VCaP (cell line): Measurements from ENCODE around the gene ILDR2.
"Not testable (repeated sequence)": the region's sequence is repeated elsewhere in the genome, so short reads cannot be mapped to it uniquely, and the experiment has no call there.

Experiments
- H3K27ac ChIP-seq: fragments of 450-650 bp; 2 replicates; pipeline ENCODE4 v1.5.1; 2017
- TF ChIP-seq, protein P1 (sequence below): fragments of 450-650 bp; conservative IDR thresholded peaks from 2 replicates; pipeline ENCODE4 v1.5.1; 2017; ENCODE audit warnings: mild to moderate bottlenecking, moderate library complexity

The ILDR2 gene

DNA sequence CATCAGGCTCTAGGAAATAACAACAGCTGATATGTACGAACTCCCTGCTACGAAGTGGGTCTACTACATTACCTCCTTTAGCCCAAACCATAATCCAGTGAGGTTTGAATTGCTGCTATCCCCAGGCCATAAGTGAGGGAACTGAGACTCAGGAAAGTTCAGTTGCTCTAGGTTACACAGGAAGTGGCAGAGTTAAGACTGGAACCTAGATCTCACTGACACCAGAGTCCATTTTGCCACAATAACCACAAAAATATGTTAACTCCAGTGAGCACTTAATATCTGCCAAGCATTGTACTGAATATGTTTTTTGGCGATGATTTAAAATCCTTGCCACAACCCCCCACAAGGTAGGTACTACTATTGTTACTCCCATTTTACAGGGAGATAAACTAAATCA, 90.4 kb downstream of the ILDR2 start:
- H3K27ac ChIP-seq: no peak overlapping the region
- TF ChIP-seq, protein P1, sequence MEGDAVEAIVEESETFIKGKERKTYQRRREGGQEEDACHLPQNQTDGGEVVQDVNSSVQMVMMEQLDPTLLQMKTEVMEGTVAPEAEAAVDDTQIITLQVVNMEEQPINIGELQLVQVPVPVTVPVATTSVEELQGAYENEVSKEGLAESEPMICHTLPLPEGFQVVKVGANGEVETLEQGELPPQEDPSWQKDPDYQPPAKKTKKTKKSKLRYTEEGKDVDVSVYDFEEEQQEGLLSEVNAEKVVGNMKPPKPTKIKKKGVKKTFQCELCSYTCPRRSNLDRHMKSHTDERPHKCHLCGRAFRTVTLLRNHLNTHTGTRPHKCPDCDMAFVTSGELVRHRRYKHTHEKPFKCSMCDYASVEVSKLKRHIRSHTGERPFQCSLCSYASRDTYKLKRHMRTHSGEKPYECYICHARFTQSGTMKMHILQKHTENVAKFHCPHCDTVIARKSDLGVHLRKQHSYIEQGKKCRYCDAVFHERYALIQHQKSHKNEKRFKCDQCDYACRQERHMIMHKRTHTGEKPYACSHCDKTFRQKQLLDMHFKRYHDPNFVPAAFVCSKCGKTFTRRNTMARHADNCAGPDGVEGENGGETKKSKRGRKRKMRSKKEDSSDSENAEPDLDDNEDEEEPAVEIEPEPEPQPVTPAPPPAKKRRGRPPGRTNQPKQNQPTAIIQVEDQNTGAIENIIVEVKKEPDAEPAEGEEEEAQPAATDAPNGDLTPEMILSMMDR: no peak

DNA sequence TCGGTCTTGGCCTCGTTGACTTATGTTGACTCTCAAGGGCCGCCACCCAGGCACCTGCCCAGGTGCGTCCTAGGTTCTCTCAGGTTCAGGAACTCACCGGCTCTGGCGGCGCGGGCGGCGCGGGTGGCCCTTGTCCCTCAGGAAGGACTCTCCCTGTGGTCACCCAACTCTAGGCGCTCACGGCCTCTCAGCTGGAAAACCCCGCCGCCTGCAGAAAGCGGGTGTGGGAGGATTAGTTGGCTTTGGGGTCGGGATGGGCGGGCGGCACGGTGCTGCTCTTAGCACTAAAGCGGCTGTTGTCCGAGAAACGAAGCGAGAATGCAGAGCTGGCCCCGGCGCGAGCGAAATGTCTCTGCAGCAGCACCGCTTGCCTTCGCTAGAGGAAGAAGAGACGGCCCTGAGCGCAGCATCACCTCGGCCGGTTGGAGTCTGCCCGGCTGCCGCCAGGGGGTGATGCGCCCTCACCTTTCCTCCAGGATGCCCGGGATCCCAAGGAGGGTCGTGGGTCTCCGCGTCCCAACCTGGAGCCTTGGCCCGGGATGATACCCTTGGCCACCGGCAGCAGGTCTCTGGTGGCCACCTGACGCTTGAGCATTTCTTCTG, 91.2 kb downstream of the ILDR2 start:
- H3K27ac ChIP-seq: no peak overlapping the region
- TF ChIP-seq, protein P1: no peak

DNA sequence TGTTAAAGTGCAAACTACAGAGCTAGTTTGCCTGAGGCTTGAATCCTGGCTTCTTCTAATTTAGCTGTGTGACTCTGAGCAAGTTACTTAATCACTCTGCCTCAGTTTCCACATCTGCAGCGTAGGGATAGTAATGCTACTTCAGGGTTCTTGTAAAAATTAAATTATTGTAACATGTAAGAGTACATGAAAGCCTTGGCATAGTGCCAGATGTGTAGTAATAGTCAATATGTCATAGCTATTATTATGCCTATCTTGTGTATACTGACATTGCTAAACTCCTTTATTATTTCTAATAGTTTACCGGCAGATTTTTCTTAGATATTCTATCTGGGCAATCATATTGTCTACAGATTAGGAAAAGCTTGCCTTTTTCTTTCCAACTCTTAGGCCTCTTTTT, 92.4 kb downstream of the ILDR2 start:
- H3K27ac ChIP-seq: no peak overlapping the region
- TF ChIP-seq, protein P1: no peak

DNA sequence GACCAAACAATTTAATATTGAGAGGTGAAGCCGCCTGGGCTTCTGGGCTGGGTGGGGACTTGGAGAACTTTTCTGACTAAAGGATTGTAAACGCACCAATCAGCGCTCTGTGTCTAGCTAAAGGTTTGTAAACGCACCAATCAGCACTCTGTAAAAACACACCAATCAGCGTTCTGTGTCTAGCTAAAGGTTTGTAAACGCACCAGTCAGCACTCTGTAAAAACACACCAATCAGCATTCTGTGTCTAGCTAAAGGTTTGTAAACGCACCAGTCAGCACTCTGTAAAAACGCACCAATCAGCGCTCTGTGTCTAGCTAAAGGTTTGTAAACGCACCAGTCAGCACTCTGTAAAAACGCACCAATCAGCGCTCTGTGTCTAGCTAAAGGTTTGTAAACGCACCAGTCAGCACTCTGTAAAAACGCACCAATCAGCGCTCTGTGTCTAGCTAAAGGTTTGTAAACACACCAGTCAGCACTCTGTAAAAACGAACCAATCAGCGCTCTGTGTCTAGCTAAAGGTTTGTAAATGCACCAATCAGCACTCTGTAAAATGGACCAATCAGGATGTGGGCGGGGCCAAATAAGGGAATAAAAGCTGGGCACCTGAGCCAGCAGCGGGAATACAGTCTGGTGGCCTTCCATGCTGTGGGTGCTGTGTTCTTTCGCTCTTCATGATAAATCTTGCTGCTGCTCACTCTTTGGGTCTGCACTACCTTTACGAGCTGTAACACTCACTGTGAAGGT, 97.0 kb downstream of the ILDR2 start:
- not testable (repeated sequence) for H3K27ac ChIP-seq

DNA sequence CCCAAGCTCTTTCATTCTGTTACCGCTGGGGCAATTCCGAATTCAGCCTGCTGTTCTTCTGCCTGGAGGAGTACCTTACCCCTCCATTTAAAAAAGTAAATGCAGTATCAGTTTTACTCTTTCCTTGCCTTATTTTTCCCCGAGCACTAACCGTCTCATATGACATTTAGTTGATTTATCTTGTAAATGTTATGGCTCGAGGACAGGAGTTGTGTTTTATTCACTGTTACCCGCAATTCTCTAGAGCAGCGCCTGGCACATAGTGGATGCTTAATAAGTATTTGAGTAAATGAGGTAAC, 98.9 kb downstream of the ILDR2 start:
- H3K27ac ChIP-seq: peak overlapping the region; percentile 92
- TF ChIP-seq, protein P1: 0 out of 2 replicates have a peak, but pooled peaks have one; percentile 5

DNA sequence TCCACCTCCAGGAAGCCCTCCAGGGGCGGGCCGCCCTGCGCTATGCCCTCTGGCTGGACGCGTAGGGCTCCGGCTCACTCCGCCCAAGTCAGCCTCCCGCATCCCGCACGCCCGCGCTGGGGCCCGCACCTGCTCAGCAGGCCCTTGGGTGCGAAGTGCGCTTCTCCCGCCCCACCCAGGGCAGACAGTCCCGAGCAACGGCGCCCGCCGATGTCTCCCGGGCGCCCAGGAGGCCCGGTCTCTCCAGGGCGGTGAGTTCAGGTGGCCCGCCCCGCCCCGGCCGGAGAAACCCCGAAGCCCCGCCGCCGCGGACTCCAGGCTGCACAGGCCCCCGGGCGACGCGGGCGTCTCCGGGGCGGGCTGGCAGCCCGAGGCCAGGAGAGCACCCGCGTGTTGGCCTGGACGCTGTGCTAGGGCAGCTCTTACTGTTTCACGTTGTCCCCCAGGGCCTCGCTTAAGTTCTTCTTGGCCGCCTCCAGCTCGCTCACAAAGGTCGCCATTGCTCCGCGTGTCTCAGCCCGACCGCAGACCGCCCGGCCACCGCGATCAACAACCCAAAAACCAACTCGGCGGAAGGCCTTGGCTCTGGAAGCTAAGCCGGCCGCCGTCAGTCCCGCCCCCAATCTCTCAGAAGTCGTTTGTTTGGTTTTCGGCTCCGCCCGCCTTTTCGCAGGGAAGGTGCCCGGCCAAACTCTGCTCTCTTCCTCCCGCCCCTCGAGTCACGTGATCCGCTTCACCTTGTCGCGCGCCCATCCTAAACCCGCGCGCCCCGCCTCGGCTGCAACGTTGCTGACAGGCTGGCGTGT, 99.4 kb downstream of the ILDR2 start, which contains the start of gene TADA1:
TSS of gene TADA1 (minus strand) at position 531 of the 806 bp plus-strand sequence. CDS start at position 500, 31 bp downstream.
- TF ChIP-seq, protein P1: peak; percentile 41
- H3K27ac ChIP-seq: peak within 1 kb of the TSS; percentile 92

DNA sequence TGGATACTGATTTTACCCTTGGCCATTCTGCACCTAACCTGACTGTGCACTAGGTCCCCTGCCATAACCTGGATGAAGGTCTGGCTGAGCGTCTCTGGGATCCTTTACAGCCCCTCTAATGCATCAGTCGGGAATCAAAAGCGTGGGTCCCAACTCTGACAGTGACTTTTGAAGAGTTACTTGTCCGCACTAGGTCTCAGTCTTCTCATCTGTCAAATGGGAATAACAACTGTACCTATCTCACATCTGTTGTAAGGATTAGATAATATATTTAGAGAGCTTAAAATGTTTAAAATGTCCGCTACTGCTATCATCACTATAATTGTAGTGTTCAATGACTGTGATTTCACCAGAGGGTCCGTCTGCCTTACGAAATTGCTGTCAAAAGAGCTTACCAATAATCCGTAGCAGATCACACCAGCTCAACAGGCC, 100.0 kb downstream of the ILDR2 start:
- H3K27ac ChIP-seq: peak overlapping the region; percentile 92
- TF ChIP-seq, protein P1: no peak
